Upper lobe of left lung (tissue), 6 donors: ENCODE measurements around the gene THSD1. TPM values are rescaled to one million over a fixed set of nuclear protein-coding genes. Genes with fewer than 3 reads are reported as not detected.
A peak's percentile ranks its signal among the peaks of the same experiment; 100 is the strongest.
"Not testable (repeated sequence)": the region's sequence is repeated elsewhere in the genome, so short reads cannot be mapped to it uniquely, and the experiment has no call there.

Source experiments
- ATAC-seq, 2 donors: fragments of 200-7000 bp; cut with Tn5 transposase; one replicate each; pipeline ENCODE4 v1.9.1; 2022; ENCODE audit warnings: mild to moderate bottlenecking in 2 of 2, moderate library complexity in 2 of 2; ENCODE audit not compliant: low FRiP score in 2 of 2
- DNase-seq, 2 donors: peaks; one replicate each; pipeline ENCODE4 v3.0.0-alpha.2; 2019 to 2020
- H3K27ac ChIP-seq, 4 donors: fragments of 200-600 bp; sonication (generic); one replicate each; pipeline ENCODE4 v1.5.1; 2016 to 2019
- H3K27me3 ChIP-seq, 4 donors: fragments of 200-600 bp; sonication (generic); one replicate each; pipeline ENCODE4 v1.5.1; 2017 to 2019
- H3K36me3 ChIP-seq, 4 donors: fragments of 200-600 bp; sonication (generic); one replicate each; pipeline ENCODE4 v1.5.1; 2016 to 2019
- H3K4me1 ChIP-seq, 4 donors: fragments of 200-600 bp; sonication (generic); one replicate each; pipeline ENCODE4 v1.5.1; 2018 to 2019
- H3K4me3 ChIP-seq, 4 donors: fragments of 200-600 bp; sonication (generic); one replicate each; pipeline ENCODE4 v1.5.1; 2017 to 2019; ENCODE audit warnings: mild to moderate bottlenecking in 2 of 4, moderate library complexity in 1 of 4
- H3K9me3 ChIP-seq, 4 donors: fragments of 200-600 bp; sonication (generic); one replicate each; pipeline ENCODE4 v1.5.1; 2018 to 2019
- EP300 ChIP-seq, 4 donors: sonication (generic); formaldehyde crosslinking; IDR thresholded peaks; one replicate each; pipeline ENCODE4 v1.5.1; 2017; ENCODE audit warnings: antibody characterized with exemption in 4 of 4, control low read depth in 2 of 4
- POLR2A ChIP-seq, 4 donors: fragments of 450-650 bp; IDR thresholded peaks; one replicate each; pipeline ENCODE4 v1.5.1; 2016 to 2017; ENCODE audit warnings: antibody characterized with exemption in 4 of 4, mild to moderate bottlenecking in 2 of 4
- POLR2AphosphoS5 ChIP-seq, 2 donors: sonication (generic); formaldehyde crosslinking; IDR thresholded peaks; one replicate each; pipeline ENCODE4 v1.5.1; 2017; ENCODE audit warnings: antibody characterized with exemption in 2 of 2
- WGBS, 2 donors: methylation state at CpG; one replicate each; pipeline ENCODE4 v1.1.5; 2017 to 2018; 5-methylcytosine and 5-hydroxymethylcytosine counted together
- total RNA-seq, 6 donors: library from RNA; depleted of rRNA in 4 of 6; stranded (reverse); fragments of >200 nt in 4 of 6; gene quantifications; one replicate each; pipeline versions ENCODE4 v1.1.0 to v1.2.1, GENCODE V29; 2016 to 2021
- TF ChIP-seq, protein P1 (sequence below), 6 experiments: fragments of 450-650 bp in 4 of 6; fragments of 200-600 bp in 2 of 6; sonication (generic) in 2 of 6; IDR thresholded peaks; one replicate each; pipeline ENCODE4 v1.5.1; 2016 to 2019; ENCODE audit warnings: antibody characterized with exemption in 6 of 6
- donor health status: DM: no; HTN: no; CAD: no; lungs with moderate emphysema.
- donor health status: DM: no; HTN: yes; CAD: no; lungs with severe emphysema.

Gene THSD1
- total RNA-seq, 6 donors from 2014 or later = 5.5 to 19.8 (median 12.1) TPM

DNA sequence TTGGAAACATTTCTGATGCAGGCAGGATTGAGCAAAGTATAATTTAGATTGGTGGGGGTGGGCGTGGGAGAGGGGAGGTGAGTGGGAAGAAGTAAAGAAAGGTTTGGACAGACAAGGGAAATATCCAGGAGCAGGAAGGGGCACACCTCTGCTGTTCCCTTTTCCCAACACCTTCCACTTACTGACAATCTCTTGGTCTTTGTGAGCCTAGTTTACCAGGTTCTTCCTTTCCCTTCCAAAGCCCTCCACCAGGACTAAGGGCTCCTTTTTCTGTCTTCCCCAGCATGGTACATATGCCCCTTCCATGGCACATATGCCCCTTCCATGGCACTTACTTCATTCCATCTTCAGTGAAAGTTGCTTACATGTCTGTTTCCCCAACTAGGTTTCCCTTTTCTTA is 6.2 kb upstream of the THSD1 start:
- no peaks in the 10 kb centered on the region for H3K27me3 ChIP-seq
- H3K27ac ChIP-seq = peak overlapping the region in 1 of 4 donors; percentile 11
- H3K9me3 ChIP-seq = no peaks in the 10 kb centered on the region
- no peaks in the 10 kb centered on the region for H3K4me1 ChIP-seq
- no peak for ATAC-seq
- H3K36me3 ChIP-seq = peaks cover 9 to 31% (median 21%) of the 10 kb centered on the region in 4 donors
- H3K4me3 ChIP-seq = no peak overlapping the region
- TF ChIP-seq POLR2AphosphoS5 (IDR thresholded peaks at IDR 0.05) (no peak), POLR2A (IDR thresholded peaks at IDR 0.05) (no peak), EP300 (IDR thresholded peaks at IDR 0.05) (no peak)
- TF ChIP-seq, protein P1, sequence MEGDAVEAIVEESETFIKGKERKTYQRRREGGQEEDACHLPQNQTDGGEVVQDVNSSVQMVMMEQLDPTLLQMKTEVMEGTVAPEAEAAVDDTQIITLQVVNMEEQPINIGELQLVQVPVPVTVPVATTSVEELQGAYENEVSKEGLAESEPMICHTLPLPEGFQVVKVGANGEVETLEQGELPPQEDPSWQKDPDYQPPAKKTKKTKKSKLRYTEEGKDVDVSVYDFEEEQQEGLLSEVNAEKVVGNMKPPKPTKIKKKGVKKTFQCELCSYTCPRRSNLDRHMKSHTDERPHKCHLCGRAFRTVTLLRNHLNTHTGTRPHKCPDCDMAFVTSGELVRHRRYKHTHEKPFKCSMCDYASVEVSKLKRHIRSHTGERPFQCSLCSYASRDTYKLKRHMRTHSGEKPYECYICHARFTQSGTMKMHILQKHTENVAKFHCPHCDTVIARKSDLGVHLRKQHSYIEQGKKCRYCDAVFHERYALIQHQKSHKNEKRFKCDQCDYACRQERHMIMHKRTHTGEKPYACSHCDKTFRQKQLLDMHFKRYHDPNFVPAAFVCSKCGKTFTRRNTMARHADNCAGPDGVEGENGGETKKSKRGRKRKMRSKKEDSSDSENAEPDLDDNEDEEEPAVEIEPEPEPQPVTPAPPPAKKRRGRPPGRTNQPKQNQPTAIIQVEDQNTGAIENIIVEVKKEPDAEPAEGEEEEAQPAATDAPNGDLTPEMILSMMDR (IDR thresholded peaks at IDR 0.05) = no peak
- WGBS, 2 donors = 86 to 87% methylated on average over 1 of the region's 1 CpG
- no peak for DNase-seq

DNA sequence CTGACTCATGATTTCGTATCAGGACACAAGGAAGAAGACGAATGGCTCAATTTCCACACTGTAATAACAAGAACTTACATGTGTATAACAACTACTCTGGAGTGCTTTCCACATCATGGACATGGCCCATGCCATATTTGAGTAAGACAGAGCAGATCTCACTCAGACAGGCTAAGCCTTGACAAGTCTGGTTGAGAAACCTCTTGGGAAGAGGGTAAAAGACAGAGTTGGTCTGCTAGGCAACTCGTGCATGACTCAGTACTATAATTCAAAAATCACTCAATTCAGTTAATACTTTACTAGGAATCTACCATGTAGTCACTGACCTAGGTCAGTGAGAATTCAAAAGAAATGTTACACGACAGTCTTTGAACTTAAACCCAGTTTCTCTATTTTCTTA is 5.7 kb upstream of the THSD1 start:
- DNase-seq (no peak), ATAC-seq (no peak)
- 72 to 77% methylated on average over 4 of the region's 4 CpGs for WGBS, 2 donors
- H3K36me3 ChIP-seq = peaks cover 9 to 26% (median 18%) of the 10 kb centered on the region in 4 donors
- peaks cover 0 to 2% (median 0%) of the 10 kb centered on the region in 4 donors for H3K4me1 ChIP-seq
- H3K4me3 ChIP-seq = no peak overlapping the region
- no peaks in the 10 kb centered on the region for H3K9me3 ChIP-seq
- no peaks in the 10 kb centered on the region for H3K27me3 ChIP-seq
- TF ChIP-seq POLR2A (IDR thresholded peaks at IDR 0.05) (no peak), EP300 (IDR thresholded peaks at IDR 0.05) (no peak), POLR2AphosphoS5 (IDR thresholded peaks at IDR 0.05) (no peak)
- TF ChIP-seq, protein P1 (IDR thresholded peaks at IDR 0.05) = no peak
- peak overlapping the region in 1 of 4 donors; percentile 11 for H3K27ac ChIP-seq

DNA sequence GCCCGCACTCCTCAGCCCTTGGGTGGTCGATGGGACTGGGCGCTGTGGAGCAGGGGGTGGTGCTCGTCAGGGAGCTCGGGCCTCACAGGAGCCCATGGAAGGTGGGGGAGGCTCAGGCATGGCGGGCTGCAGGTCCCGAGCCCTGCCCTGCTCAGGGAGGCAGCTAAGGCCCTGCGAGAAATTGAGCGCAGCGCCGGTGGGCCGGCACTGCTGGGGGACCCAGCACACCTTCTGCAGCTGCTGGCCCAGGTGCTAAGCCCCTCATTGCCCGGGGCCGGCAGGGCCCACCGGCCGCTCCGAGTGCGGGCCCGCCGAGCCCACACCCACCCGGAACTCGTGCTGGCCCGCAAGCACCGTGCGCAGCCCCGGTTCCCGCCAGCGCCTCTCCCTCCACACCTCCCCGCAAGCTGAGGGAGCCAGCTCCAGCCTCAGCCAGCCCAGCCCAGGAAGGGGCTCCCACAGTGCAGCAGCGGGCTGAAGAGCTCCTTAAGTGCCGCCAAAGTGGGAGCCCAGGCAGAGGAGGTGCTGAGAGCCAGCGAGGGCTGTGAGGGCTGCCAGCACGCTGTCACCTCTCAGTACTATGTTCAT is 2.2 kb upstream of the THSD1 start:
- not testable (repeated sequence) for H3K27me3 ChIP-seq, H3K36me3 ChIP-seq, H3K27ac ChIP-seq, H3K9me3 ChIP-seq, ATAC-seq, H3K4me3 ChIP-seq
- 94% methylated on average over 4 to 27 of the region's 33 CpGs for WGBS, 2 donors
- DNase-seq = peak in 1 of 2 donors; percentile 81
- H3K4me1 ChIP-seq = peaks cover 5 to 16% (median 13%) of the 10 kb centered on the region in 4 donors

DNA sequence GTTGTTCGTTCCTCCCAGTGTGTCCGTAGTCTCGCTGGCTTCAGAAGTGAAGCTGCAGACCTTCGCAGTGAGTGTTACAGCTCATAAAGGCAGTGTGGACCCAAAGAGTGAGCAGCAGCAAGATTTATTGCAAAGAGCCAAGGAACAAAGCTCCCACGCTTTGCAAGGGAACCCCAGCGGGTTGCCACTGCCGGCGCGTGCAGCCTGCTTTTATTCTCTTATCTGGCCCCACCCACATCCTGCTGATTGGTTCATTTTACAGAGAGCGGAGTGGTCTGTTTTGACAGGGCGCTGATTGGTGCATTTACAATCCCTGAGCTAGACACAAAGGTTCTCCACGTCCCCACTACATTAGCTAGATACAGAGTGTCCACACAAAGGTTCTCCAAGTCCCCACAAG is 1.5 kb upstream of the THSD1 start:
- H3K9me3 ChIP-seq, ATAC-seq, H3K27me3 ChIP-seq, H3K36me3 ChIP-seq, DNase-seq, H3K4me3 ChIP-seq: not testable (repeated sequence)
- Histone ChIP-seq H3K27ac (peak overlapping the region in 1 of 4 donors; percentile 86), H3K4me1 (peaks cover 5 to 16% (median 13%) of the 10 kb centered on the region in 4 donors)
- WGBS, 2 donors = 98% methylated on average over 5 to 12 of the region's 12 CpGs

- DNase-seq (no peak), ATAC-seq (no peak)
- Histone ChIP-seq H3K27me3 (peaks cover 0 to 4% (median 0%) of the 10 kb centered on the region in 4 donors), H3K27ac (peak overlapping the region; percentile 68 to 86 (median 74)), H3K36me3 (peaks cover 0 to 4% (median 0%) of the 10 kb centered on the region in 4 donors), H3K9me3 (no peaks in the 10 kb centered on the region), H3K4me1 (peaks cover 5 to 17% (median 14%) of the 10 kb centered on the region in 4 donors), H3K4me3 (peak overlapping the region in 3 of 4 donors; percentile 50 to 60 (median 59))
- TF ChIP-seq POLR2A (IDR thresholded peaks at IDR 0.05) = no peak
- TF ChIP-seq POLR2AphosphoS5 (IDR thresholded peaks at IDR 0.05) = no peak
- TF ChIP-seq EP300 (IDR thresholded peaks at IDR 0.05) = no peak
- TF ChIP-seq, protein P1 (IDR thresholded peaks at IDR 0.05) = no peak
- 58 to 59% methylated on average over 4 of the region's 4 CpGs for WGBS, 2 donors
These were observed 657 bp upstream of the THSD1 start for GRCh38 chr13:52406629-52407028.

GRCh38 chr13:52405369-52405766 is 604 bp downstream of the THSD1 start:
- peaks cover 0 to 4% (median 0%) of the 10 kb centered on the region in 4 donors for H3K27me3 ChIP-seq
- peak overlapping the region; percentile 50 to 60 (median 58) for H3K4me3 ChIP-seq
- H3K36me3 ChIP-seq = no peaks in the 10 kb centered on the region
- no peak for TF ChIP-seq EP300 (IDR thresholded peaks at IDR 0.05)
- no peak for TF ChIP-seq POLR2AphosphoS5 (IDR thresholded peaks at IDR 0.05)
- TF ChIP-seq POLR2A (IDR thresholded peaks at IDR 0.05) = no peak
- TF ChIP-seq, protein P1 (IDR thresholded peaks at IDR 0.05) = no peak
- ATAC-seq = peak in 1 of 2 donors; percentile 59
- no peaks in the 10 kb centered on the region for H3K9me3 ChIP-seq
- H3K27ac ChIP-seq = peak overlapping the region; percentile 68 to 86 (median 74)
- WGBS, 2 donors = 4 to 10% methylated on average over 14 of the region's 14 CpGs
- H3K4me1 ChIP-seq = peaks cover 5 to 21% (median 16%) of the 10 kb centered on the region in 4 donors
- DNase-seq = no peak
